GM18511 (cell line): Measurements from ENCODE around the gene SPEN.
"Not testable (repeated sequence)": the region's sequence is repeated elsewhere in the genome, so short reads cannot be mapped to it uniquely, and the experiment has no call there.

Experiments used
- ATAC-seq: cut with Tn5 transposase; IDR thresholded peaks from one replicate; pipeline ENCODE4 v1.9.1; 2021; ENCODE audit warnings: mild to moderate bottlenecking, moderate library complexity; ENCODE audit not compliant: unreplicated experiment

Gene SPEN

DNA sequence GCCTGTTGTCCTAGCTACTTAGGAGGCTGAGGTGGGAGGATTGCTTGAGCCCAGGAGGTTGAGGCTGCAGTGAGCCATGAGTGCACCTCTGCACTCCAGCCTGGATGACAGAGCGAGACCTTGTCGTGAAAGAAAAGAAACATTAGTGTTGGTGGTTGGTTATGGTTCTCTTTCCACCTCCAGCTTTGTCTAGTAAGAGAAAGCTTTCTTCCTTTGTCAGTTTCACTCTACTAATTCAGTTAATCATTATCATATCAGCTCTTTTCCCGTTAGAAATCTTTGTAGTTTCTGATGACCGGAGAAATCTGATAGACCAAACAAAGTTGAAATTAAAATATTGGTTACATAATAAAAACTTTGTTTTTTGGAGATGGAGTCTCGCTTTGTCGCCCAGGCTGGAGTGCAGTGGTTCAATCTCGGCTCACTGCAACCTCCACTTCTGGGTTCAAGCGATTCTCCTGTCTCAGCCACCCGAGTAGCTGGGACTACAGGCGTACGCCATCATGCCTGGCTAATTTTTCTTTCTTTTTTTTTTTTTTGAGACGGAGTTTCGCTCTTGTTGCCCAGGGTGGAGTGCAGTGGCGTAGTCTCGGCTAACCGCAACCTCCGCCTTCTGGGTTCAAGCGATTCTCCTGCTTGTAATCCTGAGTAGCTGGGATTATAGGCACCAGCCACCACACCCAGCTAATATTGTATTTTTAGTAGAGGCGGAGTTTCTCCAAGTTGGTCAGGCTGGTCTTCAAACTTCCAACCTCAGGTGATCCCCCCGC, 49.5 kb downstream of the SPEN start:
- ATAC-seq: not testable (repeated sequence)

DNA sequence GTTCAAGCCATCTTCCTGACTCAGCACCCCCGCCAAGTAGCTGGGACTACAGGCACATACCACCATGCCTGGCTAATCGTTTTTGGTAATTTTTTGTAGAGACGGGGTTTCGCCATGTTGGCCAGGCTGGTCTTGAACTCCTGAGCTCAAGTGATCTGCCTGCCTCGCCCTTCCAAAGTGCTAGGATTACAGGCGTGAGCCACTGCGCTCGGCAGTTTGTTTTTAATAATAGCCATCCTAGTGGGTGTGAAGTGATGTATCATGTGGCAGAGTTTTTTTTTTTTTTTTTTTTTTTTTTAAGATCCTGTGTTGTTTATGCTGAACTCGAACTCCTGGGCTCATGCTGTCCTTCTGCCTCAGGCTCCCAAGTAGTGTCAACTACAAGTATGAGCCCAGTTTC, 51.8 kb downstream of the SPEN start:
- no peak for ATAC-seq

DNA sequence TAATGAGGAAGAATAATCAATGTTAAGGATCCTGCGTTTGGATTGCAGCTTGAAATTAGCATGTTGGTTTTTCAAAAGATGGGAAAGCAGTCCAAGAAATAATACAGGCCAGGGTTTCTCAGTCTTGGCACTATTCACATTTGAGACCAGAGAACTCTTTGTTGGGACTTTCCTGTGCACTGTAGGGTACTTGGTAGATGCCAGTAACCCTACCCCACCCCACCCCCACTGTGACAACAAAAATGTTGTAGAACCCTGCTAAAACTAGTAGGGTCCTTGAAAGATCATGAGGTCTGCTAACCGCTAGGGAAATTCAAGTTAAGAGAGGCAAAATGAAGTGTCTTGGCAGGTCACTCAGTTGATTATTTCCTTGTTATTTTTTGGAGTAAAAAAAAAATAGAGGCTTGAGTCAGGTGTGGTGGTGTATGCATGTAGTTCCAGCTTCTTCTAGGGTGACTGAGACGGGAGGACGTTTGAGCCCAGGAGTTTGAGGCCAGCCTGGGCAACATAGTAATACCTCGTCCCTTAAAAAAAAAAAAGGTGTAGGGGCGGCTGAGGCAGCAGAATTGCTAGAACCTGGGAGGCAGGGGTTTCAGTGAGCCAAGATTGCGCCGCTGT, 53.3 kb downstream of the SPEN start:
- ATAC-seq: no peak

DNA sequence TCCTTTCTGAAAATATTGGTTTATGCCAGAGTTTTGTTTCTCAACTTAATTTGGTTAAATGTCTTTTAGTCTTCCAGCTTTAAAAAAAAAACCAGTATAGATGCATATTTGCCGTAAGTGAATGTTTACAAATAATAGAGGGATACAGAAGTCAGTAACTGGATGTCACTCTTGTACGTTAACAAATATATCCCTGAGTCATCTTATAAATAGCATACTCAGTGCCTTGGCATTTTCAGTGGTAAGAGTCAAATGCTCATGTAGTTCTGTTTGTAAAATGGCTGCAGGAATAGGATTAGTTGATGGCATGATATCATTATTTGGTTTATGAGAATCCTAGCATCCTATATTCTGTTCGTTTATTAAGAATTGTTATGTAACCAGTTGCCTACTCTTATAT, 55.4 kb downstream of the SPEN start:
- ATAC-seq: no peak

DNA sequence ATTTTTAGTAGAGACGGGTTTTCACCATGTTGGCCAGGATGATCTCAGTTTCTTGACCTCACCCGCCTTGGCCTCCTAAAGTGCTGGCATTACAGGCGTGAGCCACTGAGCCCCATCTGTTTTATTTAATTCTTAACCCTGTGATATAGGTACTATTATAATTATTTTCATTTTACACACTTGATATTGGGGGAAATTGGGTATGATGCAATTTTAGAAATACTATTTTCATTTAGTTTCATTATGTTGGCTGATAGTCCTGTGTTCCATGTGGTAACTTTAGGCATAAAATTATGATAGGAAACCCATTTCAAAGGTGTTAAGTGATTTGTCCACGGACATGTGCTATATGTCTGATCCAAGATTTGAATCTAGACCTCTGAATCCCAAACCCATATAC, 61.1 kb downstream of the SPEN start:
- no peak for ATAC-seq

DNA sequence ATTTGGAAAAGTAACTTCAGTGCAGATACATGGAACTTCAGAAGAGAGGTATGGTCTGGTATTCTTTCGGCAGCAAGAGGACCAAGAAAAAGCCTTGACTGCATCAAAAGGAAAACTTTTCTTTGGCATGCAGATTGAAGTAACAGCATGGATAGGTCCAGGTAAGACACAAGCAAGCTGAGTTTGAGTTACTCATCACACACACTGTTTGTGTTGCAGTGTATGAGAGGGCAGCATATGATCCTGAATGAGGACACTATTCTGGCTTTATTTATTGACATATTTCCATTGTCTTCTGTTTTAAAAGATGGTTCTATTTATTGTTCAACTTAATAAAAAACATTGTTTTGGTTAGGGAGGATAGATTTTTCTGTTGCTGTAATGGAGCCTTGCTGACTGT, 63.6 kb downstream of the SPEN start:
- no peak for ATAC-seq

DNA sequence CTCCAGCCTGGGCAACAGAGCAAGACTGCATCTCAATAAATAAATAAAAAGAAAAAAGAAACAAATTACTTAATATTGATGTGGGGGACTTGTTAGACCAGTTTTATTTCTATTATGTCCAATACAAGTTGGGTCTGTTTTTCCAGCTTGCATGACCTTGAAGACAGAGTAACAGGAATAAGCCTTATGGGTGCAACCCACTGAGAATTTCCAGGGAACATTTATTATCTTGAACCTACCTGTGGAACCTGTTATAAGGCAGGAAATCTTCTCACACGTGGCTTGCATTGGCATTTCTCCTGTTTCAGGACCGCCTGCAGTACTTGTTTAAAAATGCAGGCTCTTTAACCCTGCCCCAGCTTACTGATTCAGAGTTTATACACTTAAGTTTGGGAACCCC, 64.4 kb downstream of the SPEN start:
- ATAC-seq: no peak

DNA sequence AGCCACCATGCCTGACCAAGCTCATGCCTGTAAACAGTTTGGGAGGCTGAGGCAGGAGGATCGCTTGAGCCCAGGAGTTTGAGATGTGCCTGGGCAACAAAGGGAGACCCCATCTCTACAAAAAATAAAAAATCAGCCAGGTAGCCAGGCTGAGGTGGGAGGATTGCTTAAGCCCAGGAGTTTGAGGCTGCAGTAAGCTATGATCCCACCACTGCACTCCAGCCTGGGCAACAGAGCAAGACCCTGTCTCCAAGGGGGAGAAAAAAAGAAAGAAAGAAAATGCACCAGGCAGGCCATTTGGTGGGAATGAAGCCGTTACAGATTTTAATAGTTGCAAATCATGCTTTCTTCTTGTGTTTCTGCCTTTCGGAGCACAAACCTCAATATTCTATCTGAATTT, 66.1 kb downstream of the SPEN start:
- ATAC-seq: not testable (repeated sequence)

DNA sequence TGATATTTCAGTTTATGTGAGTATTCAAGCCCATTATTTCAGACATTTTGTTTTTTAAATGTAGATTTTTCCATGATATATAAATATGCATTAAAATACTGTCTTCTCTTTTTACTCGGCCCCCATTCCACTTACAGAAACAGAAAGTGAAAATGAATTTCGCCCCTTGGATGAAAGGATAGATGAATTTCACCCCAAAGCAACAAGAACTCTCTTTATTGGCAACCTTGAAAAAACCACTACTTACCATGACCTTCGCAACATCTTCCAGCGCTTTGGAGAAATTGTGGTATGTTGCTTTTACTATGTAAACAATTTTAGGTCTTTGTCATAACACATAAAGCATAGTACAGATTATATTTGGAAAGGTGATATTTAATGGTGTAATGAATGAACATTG, 68.5 kb downstream of the SPEN start:
- ATAC-seq: no peak

DNA sequence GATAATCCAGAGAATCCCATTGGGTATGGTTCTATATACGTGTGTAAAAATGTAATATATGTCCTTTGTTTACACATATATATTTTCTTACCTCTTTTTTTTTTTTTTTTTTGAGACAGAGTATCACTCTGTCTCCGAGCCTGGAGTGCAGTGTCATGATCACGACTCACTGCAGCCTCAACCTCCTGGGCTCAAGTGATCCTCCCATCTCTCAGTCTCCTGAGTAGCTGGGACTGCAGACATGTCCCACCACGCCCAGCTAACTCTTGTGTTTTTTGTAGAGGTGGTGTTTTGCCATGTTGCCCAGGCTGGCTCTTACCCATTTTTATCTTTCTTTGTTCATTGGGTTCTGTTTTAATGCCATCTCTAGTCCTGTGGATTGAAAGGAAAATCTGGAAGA, 68.9 kb downstream of the SPEN start:
- no peak for ATAC-seq

DNA sequence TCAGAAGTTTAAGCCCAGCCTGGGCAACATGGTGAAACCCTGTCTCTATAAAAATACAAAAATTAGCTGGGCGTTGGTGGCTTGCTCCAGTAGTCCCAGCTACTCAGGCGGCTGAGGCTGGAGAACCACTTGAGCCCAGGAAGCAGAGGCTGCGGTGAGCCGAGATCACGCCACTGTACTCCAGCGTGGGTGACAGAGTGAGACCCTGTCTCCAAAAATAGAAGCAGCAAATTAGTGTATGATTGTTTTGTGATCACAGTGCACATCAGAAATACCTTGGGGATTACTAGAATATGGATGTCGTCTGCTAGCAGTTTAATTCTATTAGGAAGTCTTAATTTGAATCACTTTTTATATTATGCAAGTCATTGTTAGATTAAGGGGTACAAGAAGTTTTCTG, 69.4 kb downstream of the SPEN start:
- no peak for ATAC-seq

DNA sequence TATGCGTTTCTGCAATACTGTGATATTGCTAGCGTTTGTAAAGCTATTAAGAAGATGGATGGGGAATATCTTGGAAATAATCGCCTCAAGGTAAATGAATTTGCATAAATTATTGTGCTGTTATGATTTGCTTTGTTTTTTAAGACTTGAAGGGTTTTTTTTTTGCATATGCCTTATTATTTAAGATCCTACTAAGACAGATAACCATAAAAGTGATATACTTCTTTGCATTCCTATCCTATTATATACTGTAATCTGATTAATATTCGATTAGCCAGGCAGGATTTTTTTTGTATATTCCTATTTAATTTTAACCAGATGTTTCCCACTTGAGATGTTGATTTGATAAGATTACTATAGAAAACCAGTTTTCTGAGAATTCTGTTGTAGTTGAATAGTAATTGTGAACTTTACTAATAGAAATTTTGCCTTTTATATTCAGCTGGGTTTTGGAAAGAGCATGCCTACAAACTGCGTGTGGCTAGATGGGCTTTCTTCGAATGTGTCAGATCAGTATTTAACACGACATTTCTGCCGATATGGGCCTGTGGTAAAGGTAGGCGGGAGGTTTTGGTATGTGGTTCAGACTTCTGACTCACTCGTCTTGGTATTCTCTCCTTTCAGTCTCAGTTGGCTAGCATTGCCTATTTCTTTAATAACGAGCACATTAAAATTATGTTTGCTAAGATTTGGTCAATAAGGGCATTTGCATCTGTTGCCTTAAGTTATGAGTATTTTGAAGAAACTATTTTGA, 71.6 kb downstream of the SPEN start:
- no peak for ATAC-seq

DNA sequence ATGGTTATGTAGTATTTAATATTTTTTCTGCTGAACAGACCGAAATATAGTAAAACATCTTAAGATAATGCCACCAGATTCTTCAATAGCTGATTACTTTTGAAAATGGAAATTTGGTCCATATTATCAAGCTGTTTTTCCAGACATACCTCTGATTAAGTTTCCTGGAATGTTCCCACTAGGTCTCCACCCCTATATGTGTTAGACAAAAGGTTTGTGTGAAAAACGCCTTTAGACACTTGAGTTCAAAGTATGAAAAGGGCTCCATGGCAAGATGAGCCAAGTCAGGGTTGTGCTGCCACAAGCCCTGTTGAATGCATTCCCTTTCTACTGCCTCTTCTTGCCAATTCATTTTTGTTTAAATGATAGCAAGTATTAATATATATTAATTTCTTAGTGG, 75.7 kb downstream of the SPEN start:
- ATAC-seq: no peak

DNA sequence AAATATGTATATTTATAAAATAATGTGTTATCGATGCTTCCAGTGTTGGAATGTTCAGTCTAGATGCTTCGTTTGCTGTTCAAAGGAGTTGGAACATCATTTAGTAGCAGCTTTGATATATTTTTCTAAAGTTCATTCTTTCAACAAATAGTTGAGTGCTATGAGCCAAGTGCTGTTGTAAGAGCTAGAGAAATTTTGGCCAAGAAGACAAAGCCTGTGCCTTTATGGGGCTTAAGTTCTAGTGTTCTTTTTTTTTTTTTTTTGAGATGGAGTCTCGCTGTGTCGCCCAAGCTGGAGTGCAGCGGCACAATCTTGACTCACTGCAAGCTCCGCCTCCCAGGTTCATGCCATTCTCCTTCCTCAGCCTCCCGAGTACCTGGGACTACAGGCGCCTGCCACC, 78.9 kb downstream of the SPEN start:
- ATAC-seq: not testable (repeated sequence)

DNA sequence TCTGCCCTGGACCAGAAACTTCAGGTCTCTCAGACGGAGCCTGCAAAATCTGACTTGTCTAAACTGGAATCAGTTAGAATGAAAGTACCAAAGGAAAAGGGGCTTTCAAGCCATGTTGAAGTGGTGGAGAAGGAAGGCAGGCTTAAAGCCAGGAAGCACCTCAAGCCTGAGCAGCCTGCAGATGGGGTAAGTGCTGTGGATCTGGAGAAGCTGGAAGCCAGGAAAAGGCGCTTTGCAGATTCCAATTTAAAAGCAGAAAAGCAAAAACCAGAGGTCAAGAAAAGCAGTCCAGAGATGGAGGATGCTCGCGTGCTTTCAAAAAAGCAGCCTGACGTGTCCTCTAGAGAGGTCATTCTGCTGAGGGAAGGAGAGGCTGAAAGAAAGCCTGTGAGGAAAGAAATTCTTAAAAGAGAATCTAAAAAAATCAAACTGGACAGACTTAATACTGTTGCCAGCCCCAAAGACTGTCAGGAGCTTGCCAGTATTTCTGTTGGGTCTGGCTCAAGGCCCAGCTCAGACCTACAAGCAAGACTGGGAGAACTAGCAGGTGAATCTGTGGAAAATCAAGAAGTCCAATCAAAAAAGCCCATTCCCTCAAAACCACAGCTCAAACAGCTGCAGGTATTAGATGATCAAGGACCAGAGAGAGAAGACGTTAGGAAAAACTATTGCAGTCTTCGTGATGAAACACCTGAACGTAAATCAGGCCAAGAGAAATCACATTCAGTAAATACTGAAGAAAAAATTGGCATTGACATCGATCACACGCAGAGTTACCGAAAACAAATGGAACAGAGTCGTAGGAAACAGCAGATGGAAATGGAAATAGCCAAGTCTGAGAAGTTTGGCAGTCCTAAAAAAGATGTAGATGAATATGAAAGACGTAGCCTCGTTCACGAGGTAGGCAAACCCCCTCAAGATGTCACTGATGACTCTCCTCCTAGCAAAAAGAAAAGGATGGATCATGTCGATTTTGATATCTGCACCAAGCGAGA, 81.8 kb downstream of the SPEN start:
- no peak for ATAC-seq

DNA sequence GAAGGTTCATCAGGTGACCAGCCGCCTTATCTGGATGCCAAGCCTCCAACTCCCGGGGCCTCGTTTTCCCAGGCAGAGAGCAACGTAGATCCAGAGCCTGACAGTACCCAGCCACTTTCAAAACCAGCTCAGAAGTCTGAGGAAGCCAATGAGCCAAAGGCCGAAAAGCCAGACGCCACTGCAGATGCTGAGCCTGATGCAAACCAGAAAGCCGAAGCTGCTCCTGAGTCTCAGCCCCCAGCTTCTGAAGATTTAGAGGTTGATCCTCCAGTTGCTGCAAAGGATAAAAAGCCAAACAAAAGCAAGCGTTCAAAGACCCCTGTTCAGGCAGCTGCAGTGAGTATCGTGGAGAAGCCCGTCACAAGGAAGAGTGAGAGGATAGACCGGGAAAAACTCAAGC, 83.9 kb downstream of the SPEN start:
- no peak for ATAC-seq

DNA sequence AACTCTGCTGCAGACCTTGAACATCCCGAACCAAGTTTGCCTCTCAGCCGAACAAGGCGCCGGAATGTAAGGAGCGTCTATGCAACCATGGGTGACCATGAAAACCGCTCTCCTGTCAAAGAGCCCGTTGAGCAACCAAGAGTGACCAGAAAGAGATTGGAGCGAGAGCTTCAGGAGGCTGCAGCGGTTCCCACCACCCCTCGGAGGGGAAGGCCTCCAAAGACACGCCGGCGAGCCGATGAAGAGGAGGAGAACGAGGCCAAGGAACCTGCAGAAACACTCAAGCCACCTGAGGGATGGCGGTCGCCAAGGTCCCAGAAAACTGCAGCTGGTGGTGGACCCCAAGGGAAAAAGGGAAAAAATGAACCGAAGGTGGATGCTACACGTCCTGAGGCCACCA, 84.4 kb downstream of the SPEN start:
- ATAC-seq: no peak

DNA sequence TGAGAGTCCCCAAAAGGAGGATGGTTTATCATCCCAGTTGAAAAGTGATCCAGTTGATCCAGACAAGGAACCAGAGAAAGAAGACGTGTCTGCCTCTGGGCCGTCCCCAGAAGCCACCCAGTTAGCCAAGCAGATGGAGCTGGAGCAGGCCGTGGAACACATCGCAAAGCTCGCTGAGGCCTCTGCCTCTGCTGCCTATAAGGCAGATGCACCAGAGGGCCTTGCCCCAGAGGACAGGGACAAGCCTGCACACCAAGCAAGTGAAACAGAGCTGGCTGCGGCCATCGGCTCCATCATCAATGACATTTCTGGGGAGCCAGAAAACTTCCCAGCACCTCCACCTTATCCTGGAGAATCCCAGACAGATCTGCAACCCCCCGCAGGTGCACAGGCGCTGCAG, 85.1 kb downstream of the SPEN start:
- no peak for ATAC-seq

DNA sequence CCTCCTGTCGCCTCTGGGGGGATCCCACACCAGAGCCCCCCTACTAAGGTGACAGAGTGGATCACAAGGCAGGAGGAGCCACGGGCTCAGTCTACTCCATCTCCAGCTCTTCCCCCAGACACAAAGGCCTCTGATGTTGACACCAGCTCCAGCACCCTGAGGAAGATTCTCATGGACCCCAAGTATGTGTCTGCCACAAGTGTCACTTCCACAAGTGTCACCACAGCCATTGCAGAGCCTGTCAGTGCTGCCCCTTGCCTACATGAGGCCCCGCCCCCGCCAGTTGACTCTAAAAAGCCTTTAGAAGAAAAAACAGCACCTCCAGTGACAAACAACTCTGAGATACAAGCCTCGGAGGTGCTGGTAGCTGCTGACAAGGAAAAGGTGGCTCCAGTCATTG, 86.2 kb downstream of the SPEN start:
- no peak for ATAC-seq

DNA sequence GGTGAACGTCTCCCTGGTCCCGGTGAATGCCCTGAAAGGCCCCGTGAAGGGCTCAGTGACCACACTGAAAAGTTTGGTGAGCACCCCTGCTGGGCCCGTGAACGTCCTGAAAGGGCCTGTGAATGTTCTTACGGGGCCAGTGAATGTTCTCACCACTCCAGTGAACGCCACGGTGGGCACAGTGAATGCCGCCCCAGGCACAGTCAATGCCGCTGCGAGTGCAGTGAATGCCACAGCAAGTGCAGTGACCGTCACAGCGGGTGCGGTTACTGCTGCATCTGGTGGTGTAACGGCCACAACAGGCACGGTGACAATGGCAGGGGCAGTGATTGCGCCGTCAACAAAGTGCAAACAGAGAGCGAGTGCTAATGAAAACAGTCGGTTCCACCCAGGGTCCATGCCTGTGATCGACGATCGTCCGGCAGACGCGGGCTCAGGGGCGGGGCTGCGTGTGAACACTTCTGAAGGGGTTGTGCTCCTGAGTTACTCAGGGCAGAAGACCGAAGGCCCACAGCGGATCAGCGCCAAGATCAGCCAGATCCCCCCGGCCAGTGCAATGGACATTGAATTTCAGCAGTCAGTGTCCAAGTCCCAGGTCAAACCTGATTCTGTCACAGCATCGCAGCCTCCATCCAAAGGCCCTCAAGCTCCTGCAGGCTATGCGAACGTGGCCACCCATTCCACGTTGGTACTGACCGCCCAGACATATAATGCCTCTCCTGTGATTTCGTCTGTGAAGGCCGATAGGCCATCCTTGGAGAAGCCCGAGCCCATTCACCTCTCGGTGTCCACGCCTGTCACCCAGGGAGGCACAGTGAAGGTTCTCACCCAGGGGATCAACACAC, 86.9 kb downstream of the SPEN start:
- no peak for ATAC-seq
